Immature natural killer cell (primary cell): Measurements from ENCODE around the gene EPS8. TPM values are rescaled to one million over a fixed set of nuclear protein-coding genes. Genes with fewer than 3 reads are reported as not detected.

Source experiments
- DNase-seq, 3 donors: peaks; one replicate each; pipeline ENCODE4 v3.0.0; 2022; ENCODE audit warnings: mixed read lengths in 1 of 3
- H3K27ac Mint-ChIP-seq, 6 donors: one replicate each; pipeline ENCODE4 v1.8.0; 2020; ENCODE audit warnings: mixed read lengths in 6 of 6, mild to moderate bottlenecking in 5 of 6, inconsistent platforms in 4 of 6, moderate library complexity in 3 of 6
- H3K27me3 Mint-ChIP-seq, 3 donors: one replicate each; pipeline ENCODE4 v1.8.0; 2020 to 2021; ENCODE audit warnings: low read depth in 3 of 3, mild to moderate bottlenecking in 3 of 3, mixed read lengths in 3 of 3, moderate library complexity in 3 of 3, inconsistent platforms in 1 of 3
- H3K36me3 Mint-ChIP-seq, 3 donors: one replicate each; pipeline ENCODE4 v1.8.0; 2020; ENCODE audit warnings: mixed read lengths in 3 of 3, inconsistent platforms in 2 of 3, mild to moderate bottlenecking in 2 of 3
- H3K4me1 Mint-ChIP-seq, 2 donors: one replicate each; pipeline ENCODE4 v1.8.0; 2020; ENCODE audit warnings: inconsistent platforms in 2 of 2, mild to moderate bottlenecking in 2 of 2, mixed read lengths in 2 of 2, moderate library complexity in 1 of 2
- H3K4me3 Mint-ChIP-seq, 5 donors: one replicate each; pipeline ENCODE4 v1.8.0; 2020; ENCODE audit warnings: mild to moderate bottlenecking in 5 of 5, mixed read lengths in 5 of 5, inconsistent platforms in 3 of 5, moderate library complexity in 3 of 5
- H3K9me3 Mint-ChIP-seq, 6 donors: one replicate each; pipeline ENCODE4 v1.8.0; 2020; ENCODE audit warnings: mild to moderate bottlenecking in 6 of 6, mixed read lengths in 6 of 6, inconsistent platforms in 4 of 6, moderate library complexity in 3 of 6
- polyA plus RNA-seq, 3 donors: library from polyadenylated mRNA; unstranded; fragments of 300-500 nt; fragmentation: Illumina TruSeq; gene quantifications; one replicate each; pipeline ENCODE4 v1.2.3, GENCODE V29; 2021

Gene EPS8
- polyA plus RNA-seq, 3 donors from 2014 or later: 0.24 to 2.8 (median 2.0) TPM

- H3K9me3 Mint-ChIP-seq: peaks cover 0 to 2% (median 0%) of the 10 kb centered on the region in 6 donors
- no peak overlapping the region for H3K4me3 Mint-ChIP-seq
- DNase-seq: no peak
- H3K36me3 Mint-ChIP-seq: no peaks in the 10 kb centered on the region
- no peak overlapping the region for H3K27ac Mint-ChIP-seq
- no peaks in the 10 kb centered on the region for H3K4me1 Mint-ChIP-seq
- peaks cover 2 to 10% (median 4%) of the 10 kb centered on the region in 3 donors for H3K27me3 Mint-ChIP-seq
These were observed 26.5 kb upstream of the EPS8 start for GRCh38 chr12:15815730-15816129.

- Mint-ChIP-seq H3K9me3 (no peaks in the 10 kb centered on the region), H3K36me3 (no peaks in the 10 kb centered on the region), H3K27me3 (peaks cover 4 to 8% (median 4%) of the 10 kb centered on the region in 3 donors), H3K4me3 (no peak overlapping the region), H3K4me1 (no peaks in the 10 kb centered on the region), H3K27ac (no peak overlapping the region)
- no peak for DNase-seq
These were observed 22.3 kb upstream of the EPS8 start for GRCh38 chr12:15811214-15812127.

- Mint-ChIP-seq H3K27ac (no peak overlapping the region), H3K4me3 (no peak overlapping the region), H3K27me3 (peaks cover 0 to 8% (median 4%) of the 10 kb centered on the region in 3 donors), H3K36me3 (no peaks in the 10 kb centered on the region), H3K9me3 (no peaks in the 10 kb centered on the region), H3K4me1 (no peaks in the 10 kb centered on the region)
- no peak for DNase-seq
These were observed 19.5 kb upstream of the EPS8 start for GRCh38 chr12:15808652-15809051.

- peaks cover 0 to 8% (median 4%) of the 10 kb centered on the region in 3 donors for H3K27me3 Mint-ChIP-seq
- no peak overlapping the region for H3K4me3 Mint-ChIP-seq
- DNase-seq: no peak
- H3K4me1 Mint-ChIP-seq: no peaks in the 10 kb centered on the region
- no peaks in the 10 kb centered on the region for H3K9me3 Mint-ChIP-seq
- H3K27ac Mint-ChIP-seq: no peak overlapping the region
- no peaks in the 10 kb centered on the region for H3K36me3 Mint-ChIP-seq
These were observed 19.1 kb upstream of the EPS8 start for GRCh38 chr12:15808250-15808649.

- Mint-ChIP-seq H3K9me3 (no peaks in the 10 kb centered on the region), H3K36me3 (no peaks in the 10 kb centered on the region), H3K4me1 (no peaks in the 10 kb centered on the region), H3K27ac (no peak overlapping the region), H3K4me3 (no peak overlapping the region), H3K27me3 (peaks cover 2 to 11% (median 4%) of the 10 kb centered on the region in 3 donors)
- DNase-seq: no peak
These were observed 17.6 kb upstream of the EPS8 start for GRCh38 chr12:15806826-15807225.

- H3K36me3 Mint-ChIP-seq: no peaks in the 10 kb centered on the region
- no peaks in the 10 kb centered on the region for H3K4me1 Mint-ChIP-seq
- no peaks in the 10 kb centered on the region for H3K9me3 Mint-ChIP-seq
- no peak overlapping the region for H3K27ac Mint-ChIP-seq
- peaks cover 4 to 5% (median 4%) of the 10 kb centered on the region in 3 donors for H3K27me3 Mint-ChIP-seq
- H3K4me3 Mint-ChIP-seq: no peak overlapping the region
- no peak for DNase-seq
These were observed 12.9 kb upstream of the EPS8 start for GRCh38 chr12:15801770-15802744.

GRCh38 chr12:15800278-15800677 is 11.1 kb upstream of the EPS8 start:
- Mint-ChIP-seq H3K27me3 (peaks cover 4 to 5% (median 4%) of the 10 kb centered on the region in 3 donors), H3K4me1 (no peaks in the 10 kb centered on the region), H3K4me3 (no peak overlapping the region), H3K36me3 (no peaks in the 10 kb centered on the region), H3K27ac (no peak overlapping the region), H3K9me3 (no peaks in the 10 kb centered on the region)
- DNase-seq: no peak

GRCh38 chr12:15797818-15798217 is 8.6 kb upstream of the EPS8 start:
- Mint-ChIP-seq H3K4me1 (no peaks in the 10 kb centered on the region), H3K9me3 (peaks cover 0 to 2% (median 0%) of the 10 kb centered on the region in 6 donors), H3K36me3 (no peaks in the 10 kb centered on the region), H3K27me3 (peaks cover 4 to 9% (median 4%) of the 10 kb centered on the region in 3 donors), H3K4me3 (no peak overlapping the region), H3K27ac (no peak overlapping the region)
- no peak for DNase-seq

- H3K27ac Mint-ChIP-seq: no peak overlapping the region
These were observed 7.4 kb upstream of the EPS8 start for GRCh38 chr12:15796493-15797141.

GRCh38 chr12:15794836-15795235 is 5.6 kb upstream of the EPS8 start:
- Mint-ChIP-seq H3K4me3 (no peak overlapping the region), H3K9me3 (peaks cover 0 to 2% (median 0%) of the 10 kb centered on the region in 6 donors), H3K27ac (no peak overlapping the region), H3K27me3 (peaks cover 8 to 10% (median 9%) of the 10 kb centered on the region in 3 donors), H3K4me1 (peaks cover 3 to 7% of the 10 kb centered on the region in 2 donors), H3K36me3 (no peaks in the 10 kb centered on the region)
- DNase-seq: no peak

More at GRCh38 chr12:15796493-15797141, 7.4 kb upstream of the EPS8 start:
- no peaks in the 10 kb centered on the region for H3K4me1 Mint-ChIP-seq
- H3K36me3 Mint-ChIP-seq: no peaks in the 10 kb centered on the region
- DNase-seq: no peak
- peaks cover 0 to 2% (median 0%) of the 10 kb centered on the region in 6 donors for H3K9me3 Mint-ChIP-seq
- H3K27me3 Mint-ChIP-seq: peaks cover 4 to 6% (median 4%) of the 10 kb centered on the region in 3 donors
- H3K4me3 Mint-ChIP-seq: no peak overlapping the region

GRCh38 chr12:15794196-15794595 is 5.0 kb upstream of the EPS8 start:
- no peak overlapping the region for H3K4me3 Mint-ChIP-seq
- H3K27me3 Mint-ChIP-seq: peaks cover 9 to 11% (median 11%) of the 10 kb centered on the region in 3 donors
- H3K27ac Mint-ChIP-seq: no peak overlapping the region

GRCh38 chr12:15788233-15789219 is 662 bp downstream of the EPS8 start:
- Mint-ChIP-seq H3K27me3 (peaks cover 14 to 33% (median 15%) of the 10 kb centered on the region in 3 donors), H3K4me1 (peaks cover 14 to 20% of the 10 kb centered on the region in 2 donors), H3K36me3 (no peaks in the 10 kb centered on the region), H3K27ac (peak overlapping the region in 4 of 6 donors; percentile 32 to 64 (median 54)), H3K4me3 (peak overlapping the region; percentile 83 to 91 (median 89)), H3K9me3 (no peaks in the 10 kb centered on the region)
- DNase-seq: peak in 2 of 3 donors; percentile 12 to 15

More at GRCh38 chr12:15794196-15794595, 5.0 kb upstream of the EPS8 start:
- Mint-ChIP-seq H3K36me3 (no peaks in the 10 kb centered on the region), H3K4me1 (peaks cover 6 to 9% of the 10 kb centered on the region in 2 donors), H3K9me3 (peaks cover 0 to 2% (median 0%) of the 10 kb centered on the region in 6 donors)
- DNase-seq: no peak
